CD4-positive, alpha-beta T cell treated with Interleukin-15 for 4 hours (primary cell): ENCODE data around the gene RSPH6A.

Experiments
- DNase-seq: peaks from one replicate; pipeline ENCODE4 v3.0.0-alpha.2; 2020; ENCODE audit warnings: low spot score

The RSPH6A gene

GRCh38 chr19:45825263-45825605 is 10.1 kb upstream of the RSPH6A start:
- no peak for DNase-seq

GRCh38 chr19:45824531-45825262 is 9.6 kb upstream of the RSPH6A start:
- no peak for DNase-seq

- DNase-seq: no peak
Observed at GRCh38 chr19:45824041-45824471, 8.9 kb upstream of the RSPH6A start.

DNA sequence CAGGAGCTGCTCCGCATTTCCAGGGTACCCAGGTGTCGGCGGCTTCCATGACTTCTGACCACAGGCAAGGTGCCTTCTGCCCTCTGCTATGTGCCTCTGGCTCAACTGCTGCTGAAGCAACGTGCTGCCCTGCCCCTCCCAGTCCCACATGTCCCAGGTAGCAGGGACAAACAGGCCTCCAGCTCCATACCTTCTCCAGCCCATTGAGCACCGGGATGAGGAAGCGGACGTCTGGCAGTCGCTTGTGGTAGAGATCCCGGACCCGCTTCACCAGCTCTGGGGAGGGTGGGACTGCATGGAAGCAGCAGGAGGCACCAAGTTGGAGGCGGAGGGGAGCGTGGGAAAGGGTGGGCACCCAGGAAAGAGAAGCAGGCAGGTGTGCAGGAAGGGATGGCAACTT is 8.1 kb upstream of the RSPH6A start:
- DNase-seq: no peak

DNA sequence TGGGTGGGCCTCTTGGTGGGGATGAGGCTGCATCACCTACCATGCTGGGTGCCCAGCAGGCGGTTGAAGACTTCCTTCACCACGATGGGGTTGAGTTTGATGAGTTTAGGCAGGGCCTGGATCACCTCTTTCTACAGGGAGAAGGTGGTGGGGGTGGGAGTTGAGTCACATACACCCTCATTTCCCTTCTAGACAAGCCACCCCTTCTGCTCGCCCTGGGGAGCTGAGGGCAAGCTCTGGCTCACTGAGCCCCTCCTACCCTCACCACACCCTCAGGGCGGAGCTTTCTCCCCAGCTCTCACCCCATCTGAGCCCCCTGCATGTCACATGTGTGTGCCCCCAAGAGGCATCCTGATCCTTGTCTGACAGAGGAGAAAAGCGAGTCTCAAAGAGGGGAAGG is 7.6 kb upstream of the RSPH6A start:
- no peak for DNase-seq

DNA sequence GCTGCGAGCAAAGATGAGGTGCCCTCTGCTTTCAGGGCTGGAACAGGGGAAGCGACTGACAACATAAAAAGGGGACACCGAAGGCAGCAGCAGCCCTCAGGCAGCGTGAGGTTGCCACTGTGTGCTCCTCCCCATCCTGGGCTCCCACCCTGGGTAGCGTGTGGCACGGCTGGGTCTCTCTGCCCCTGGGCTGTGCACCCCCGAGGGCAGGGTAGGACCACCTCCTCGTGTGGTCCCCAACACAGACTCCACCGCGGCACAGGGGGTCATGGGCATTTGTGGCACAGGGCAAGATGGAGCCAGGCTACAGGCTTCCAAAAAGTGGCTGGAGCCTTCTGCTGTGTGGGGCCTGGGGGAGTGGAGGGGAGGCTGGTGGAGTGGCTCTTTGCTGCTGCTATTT is 6.5 kb upstream of the RSPH6A start:
- DNase-seq: no peak

DNA sequence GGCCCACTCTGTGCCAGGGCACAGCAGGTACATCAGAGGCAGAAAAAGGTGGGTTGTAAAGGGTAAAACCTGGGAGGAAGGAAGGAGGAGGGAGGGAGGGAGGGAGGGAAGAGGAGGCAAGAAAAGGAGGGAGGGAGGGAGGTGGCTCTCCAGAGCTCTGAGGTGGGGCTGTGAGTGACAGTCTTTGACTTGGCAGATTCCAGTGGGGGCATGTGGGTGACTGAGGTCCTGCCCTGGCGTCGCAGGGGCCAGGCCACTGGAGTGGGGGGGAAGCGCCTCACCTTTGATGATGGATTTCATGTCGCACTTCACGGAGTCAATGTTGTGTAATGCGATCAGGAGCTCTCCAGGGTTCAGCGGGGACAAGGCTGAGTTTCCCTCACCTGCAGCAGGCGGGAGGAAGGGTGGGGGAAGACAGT is 6.0 kb upstream of the RSPH6A start:
- DNase-seq: no peak

GRCh38 chr19:45820413-45821102 is 5.5 kb upstream of the RSPH6A start:
- DNase-seq: no peak

GRCh38 chr19:45819769-45820168 is 4.7 kb upstream of the RSPH6A start:
- DNase-seq: no peak

DNA sequence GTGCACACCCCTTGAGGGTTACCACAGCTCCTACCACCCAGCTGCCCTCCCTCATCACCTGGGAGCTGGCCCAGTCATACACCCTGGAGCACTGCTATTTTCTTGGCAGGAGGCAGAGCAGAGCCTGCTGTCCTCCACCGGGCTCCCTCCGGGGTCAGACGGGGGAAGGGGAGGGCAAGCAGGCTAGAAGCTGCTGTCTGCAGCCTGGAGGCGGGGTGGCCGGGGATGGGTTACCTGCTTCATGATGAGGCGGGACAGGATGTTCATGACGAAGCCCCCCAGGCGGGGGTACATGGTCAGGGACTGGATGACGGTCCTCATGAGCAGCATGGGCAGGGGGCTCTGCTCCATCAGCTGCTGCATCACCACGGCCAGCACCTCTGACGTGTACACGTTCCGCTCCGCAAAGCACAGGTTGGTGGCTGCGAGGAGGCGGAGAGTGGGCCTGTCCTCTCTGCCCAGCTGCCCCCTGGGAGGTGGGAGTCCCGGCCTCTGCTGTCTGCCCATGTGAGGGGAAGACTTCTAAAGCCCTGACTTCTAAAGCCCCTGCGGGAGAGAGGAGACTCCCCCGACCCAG is 2.7 kb upstream of the RSPH6A start:
- no peak for DNase-seq

- DNase-seq: peak; percentile 95
Observed at GRCh38 chr19:45817010-45817724, 2.1 kb upstream of the RSPH6A start.

DNA sequence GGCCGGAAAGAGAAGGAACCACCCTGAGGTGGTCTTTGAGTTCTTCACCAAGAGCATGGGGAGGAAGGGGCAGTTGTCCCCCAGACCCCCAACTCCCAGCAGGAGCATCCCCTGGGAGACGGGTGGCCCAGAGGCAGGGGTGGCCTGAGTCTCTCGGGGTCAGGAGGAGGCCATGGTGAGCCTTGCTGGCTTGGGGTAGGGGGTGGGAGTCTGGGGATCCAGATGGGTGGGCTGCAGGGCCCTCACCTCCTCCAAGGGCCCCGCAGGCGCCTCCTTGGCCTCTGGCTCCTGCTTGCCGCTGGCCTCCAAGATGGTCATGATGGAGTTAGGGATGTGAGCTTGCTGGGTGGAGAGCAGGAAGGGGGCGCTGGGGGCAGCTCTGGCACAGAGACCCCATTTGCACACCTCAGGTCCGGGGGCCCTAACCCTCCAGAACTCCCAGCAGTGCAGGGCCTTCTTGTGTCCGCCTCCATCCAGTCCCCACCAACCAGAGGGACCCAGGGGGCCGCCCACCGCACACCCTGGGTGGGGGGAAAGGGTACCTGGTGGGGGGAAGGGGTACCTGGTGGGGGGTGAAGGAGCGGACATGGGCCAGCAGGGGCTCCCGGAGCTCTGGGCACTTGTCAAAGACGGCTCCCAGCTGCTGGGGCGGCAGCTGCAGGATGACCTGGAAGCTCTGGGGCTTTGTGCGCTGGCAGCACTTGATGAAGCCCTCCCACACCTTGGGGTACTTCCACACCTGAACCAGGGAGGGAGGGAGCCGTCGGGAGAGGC is 1.3 kb upstream of the RSPH6A start:
- DNase-seq: no peak

DNA sequence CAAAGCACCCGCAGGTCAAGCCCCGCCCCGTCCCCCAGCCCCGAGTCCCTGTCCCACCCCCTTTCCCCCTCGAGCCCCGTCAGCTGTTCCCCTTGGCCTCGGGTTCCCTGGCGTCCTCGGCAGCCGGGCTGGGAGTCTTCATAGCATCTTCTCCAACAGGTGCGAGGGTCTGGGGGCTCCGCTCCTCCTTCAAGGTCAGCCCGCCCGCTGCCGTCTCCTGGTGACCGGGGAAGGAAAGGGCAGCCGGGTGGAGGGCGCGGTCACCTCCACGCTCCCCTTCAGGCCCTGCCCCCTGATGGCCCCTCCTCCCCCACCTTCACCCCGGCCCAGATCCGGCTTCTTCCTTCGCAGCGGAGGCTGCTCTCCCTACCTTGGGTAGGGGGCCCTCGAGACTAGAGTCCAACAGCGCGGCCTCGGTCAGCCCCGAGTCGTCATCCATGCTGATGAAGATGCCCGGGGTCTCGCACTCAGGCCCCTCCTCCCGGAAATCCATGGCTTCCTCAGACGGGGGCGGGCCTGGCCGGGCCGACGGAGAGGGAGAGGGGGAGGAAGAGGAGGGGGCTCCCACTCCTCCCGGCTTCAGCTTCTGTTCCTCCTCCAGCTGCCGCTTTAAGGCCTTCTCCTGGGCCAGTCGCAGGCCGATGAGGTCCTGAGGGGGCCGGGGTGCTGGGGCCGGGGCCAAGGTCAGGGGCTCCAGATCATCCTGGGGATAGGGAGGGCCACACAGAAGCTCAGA is 541 bp upstream of the RSPH6A start:
- no peak for DNase-seq

DNA sequence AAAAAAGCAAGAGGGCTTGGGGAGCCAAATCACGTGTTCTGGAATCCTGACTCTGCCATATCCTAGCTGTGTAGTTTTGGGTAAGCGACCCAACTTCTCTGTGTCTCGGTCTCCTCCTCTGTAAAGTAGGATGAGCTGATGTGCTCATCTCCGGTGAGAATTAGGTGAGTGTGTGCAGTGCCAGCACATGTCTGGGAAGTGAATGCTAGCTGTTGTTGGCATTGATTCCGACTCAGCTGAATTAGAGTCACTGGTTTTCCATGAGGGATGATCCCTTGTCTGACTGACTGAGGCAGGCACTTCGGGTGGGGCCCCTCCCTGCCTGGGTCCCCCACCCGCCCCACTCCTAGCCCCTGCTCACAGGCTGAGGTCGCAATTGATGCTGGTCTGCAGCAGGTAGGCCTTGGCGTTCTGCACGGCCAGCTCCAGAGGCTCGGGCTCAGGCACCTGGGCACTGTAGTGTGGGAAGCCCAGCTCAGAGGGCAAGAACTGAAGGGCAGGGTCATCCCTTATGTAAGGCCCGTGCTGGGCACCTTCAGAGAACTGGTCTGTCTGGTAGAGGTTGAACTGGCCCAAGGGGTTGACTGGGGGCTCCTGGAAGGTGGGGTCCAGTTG is 835 bp downstream of the RSPH6A start:
- DNase-seq: no peak

- DNase-seq: no peak
Observed at GRCh38 chr19:45812297-45812696, 2.8 kb downstream of the RSPH6A start.

DNA sequence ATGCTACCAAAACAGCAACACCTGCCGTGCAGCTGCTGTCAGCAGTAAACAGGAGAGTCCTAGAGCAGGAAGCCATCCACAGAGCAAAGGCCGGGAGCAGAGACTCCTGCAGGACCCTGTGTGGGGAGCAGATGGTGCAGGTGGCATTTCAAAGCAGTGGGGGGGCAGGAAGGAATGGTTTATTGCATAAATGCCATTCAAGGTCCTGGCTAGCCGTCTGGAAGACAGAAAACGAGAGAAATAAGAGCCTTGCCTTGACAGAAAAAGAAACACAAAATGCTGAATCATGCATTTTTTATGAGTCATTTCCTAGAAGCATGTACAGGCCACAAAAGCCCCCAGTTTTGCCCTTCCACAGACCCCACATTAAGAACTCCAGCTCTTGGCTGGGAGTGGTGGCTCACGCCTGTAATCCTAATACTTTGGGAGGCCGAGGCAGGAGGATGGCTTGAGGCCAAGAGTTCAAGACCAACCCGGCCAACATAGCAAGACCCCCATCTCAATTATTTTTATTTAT is 5.4 kb downstream of the RSPH6A start:
- DNase-seq: no peak

GRCh38 chr19:45805719-45806118 is 9.4 kb downstream of the RSPH6A start:
- no peak for DNase-seq

GRCh38 chr19:45804959-45805230 is 10.2 kb downstream of the RSPH6A start:
- DNase-seq: no peak

DNA sequence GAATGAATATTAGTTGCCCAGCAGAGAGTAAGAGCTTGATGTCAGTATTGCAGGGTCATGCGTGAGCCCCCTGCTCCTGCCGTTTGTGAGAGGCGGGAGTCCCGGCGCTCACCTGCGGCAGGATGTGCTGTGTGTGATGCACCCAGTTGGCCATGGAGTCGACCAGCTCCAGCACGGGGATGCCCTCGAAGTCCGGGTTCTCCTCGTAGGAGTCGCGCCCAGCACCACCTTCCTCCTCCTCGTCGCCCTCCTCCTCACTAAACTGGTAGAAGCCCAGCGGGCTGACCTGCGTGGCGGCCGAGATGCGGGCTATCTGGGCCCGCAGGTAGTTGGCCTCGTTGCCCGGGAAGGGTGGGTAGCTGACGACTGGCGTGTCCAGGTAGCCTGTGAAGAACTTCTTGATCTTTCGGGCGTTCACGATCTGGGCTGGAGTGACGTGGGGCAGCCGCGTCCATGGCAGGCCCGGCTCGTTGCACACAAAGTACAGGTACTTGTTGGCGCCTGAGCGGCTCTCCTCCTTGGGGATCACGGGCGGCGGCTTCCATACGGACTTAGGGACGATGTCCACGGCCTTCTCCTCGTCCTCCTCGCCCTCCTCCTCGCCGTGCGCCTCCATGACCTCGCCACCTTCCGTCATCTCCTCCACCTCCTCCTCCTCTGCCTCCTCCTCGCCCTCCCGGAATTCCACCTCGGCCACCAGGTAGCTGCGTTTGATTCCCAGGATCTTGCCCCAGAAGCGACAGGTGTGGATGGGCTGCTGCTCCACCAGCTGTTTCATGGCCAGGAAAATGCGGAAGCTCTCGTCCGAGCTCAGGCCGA is 10.8 kb downstream of the RSPH6A start:
- no peak for DNase-seq

DNA sequence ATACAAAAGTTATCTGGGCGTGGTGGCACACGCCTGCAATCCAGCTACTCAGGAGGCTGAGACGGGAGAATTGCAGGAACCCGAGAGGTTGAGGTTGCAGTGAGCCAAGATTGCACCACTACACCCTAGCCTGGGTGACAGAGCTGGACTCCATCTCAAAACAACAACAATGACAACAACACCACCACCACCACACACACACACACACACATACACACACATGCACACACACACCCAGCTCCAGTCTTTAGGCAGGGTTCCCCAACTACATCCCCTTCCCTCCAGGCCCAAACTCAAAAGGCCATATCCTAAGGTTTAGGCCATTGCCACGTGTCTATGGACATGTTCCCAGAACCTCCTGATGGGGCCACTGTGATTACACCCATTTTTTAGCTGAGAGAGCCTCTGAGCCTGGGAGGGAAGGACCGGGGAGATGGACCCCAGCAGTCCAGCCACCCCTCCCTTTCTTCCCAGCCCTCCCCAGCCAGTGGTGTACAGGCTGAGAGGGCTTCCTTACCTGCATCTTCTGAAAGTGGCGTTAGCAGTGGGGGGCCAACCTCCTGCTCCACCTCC is 13.4 kb downstream of the RSPH6A start:
- no peak for DNase-seq
